Measurements from ENCODE around the gene TUBE1.

DNA sequence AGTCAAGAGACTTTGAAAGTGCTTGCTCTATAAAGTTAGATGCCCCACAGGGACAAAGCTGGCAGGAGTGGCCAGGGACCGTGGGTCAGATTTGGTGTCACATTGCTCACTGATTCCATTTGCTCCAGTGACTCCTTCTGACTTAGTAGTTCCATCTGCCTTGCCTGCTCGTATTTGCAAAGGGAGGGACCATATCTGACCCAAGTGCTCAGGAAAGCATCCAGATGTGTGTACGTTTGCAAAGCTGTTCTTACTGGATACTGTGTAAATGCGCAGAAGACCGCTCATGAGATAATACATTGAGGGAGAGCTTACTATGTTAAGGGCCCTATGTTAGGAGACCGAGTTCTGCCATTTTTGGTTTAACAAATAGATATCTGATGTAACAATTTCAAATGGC, 54.6 kb downstream of the TUBE1 start:
- TF ChIP-seq, protein P1, sequence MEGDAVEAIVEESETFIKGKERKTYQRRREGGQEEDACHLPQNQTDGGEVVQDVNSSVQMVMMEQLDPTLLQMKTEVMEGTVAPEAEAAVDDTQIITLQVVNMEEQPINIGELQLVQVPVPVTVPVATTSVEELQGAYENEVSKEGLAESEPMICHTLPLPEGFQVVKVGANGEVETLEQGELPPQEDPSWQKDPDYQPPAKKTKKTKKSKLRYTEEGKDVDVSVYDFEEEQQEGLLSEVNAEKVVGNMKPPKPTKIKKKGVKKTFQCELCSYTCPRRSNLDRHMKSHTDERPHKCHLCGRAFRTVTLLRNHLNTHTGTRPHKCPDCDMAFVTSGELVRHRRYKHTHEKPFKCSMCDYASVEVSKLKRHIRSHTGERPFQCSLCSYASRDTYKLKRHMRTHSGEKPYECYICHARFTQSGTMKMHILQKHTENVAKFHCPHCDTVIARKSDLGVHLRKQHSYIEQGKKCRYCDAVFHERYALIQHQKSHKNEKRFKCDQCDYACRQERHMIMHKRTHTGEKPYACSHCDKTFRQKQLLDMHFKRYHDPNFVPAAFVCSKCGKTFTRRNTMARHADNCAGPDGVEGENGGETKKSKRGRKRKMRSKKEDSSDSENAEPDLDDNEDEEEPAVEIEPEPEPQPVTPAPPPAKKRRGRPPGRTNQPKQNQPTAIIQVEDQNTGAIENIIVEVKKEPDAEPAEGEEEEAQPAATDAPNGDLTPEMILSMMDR (IDR thresholded peaks at IDR 0.05) = no peak
- TF ChIP-seq POLR2A (IDR thresholded peaks at IDR 0.05) = no peak

Measured in body of pancreas (tissue), 4 donors.